Neural progenitor cell (in vitro differentiated cells): ENCODE results near the gene HSPB6.
"Not testable (repeated sequence)": the region's sequence is repeated elsewhere in the genome, so short reads cannot be mapped to it uniquely, and the experiment has no call there.

Experiments used
- CTCF ChIP-seq: fragments of 200-600 bp; sonication (generic); IDR thresholded peaks from 2 replicates; pipeline ENCODE4 v1.5.1; 2017; ENCODE audit warnings: antibody characterized with exemption, mild to moderate bottlenecking
- EZH2phosphoT487 ChIP-seq: fragments of 200-600 bp; sonication (generic); IDR thresholded peaks from 2 replicates; pipeline ENCODE4 v1.6.1; 2017; ENCODE audit warnings: antibody characterized with exemption

- TF ChIP-seq CTCF, EZH2phosphoT487: not testable (repeated sequence)
Observed at GRCh38 chr19:35795564-35795963, 38.7 kb upstream of the HSPB6 start.
